Gastrocnemius medialis (tissue), 4 donors: ENCODE results near the gene GRAMD2A. TPM values are rescaled to one million over a fixed set of nuclear protein-coding genes. Genes with fewer than 3 reads are reported as not detected.

Experiments used
- ATAC-seq, 2 donors: fragments of 150-250 bp; one replicate each; pipeline ENCODE4 v1.9.1; 2016
- DNase-seq, 2 donors: peaks; one replicate each; pipeline ENCODE4 v3.0.0-alpha.2; 2019
- H3K27ac ChIP-seq, 4 donors: fragments of 200-600 bp; sonication (generic); 1 replicate in 1 of 4; 2 replicates in 3 of 4; pipeline ENCODE4 v1.5.1; 2016 to 2018; ENCODE audit warnings: mild to moderate bottlenecking in 2 of 4, moderate library complexity in 1 of 4
- H3K27me3 ChIP-seq, 3 donors: fragments of 200-600 bp; sonication (generic) in 2 of 3; 1 replicate in 1 of 3; 2 replicates in 2 of 3; pipeline versions ENCODE4 v1.5.1 to v1.6.0; 2016 to 2019; ENCODE audit warnings: mild to moderate bottlenecking in 1 of 3, moderate library complexity in 1 of 3
- H3K36me3 ChIP-seq, 2 donors: fragments of 200-600 bp; sonication (generic) in 1 of 2; one replicate each; pipeline ENCODE4 v1.5.1; 2017 to 2018
- H3K4me1 ChIP-seq, 2 donors: fragments of 200-600 bp; sonication (generic) in 1 of 2; one replicate each; pipeline ENCODE4 v1.5.1; 2016 to 2017; ENCODE audit warnings: mild to moderate bottlenecking in 2 of 2
- H3K4me3 ChIP-seq, 4 donors: fragments of 200-600 bp; sonication (generic) in 3 of 4; 1 replicate in 1 of 4; 2 replicates in 3 of 4; pipeline ENCODE4 v1.5.1; 2016 to 2019; ENCODE audit warnings: mild to moderate bottlenecking in 2 of 4
- H3K9me3 ChIP-seq, 3 donors: fragments of 200-600 bp; sonication (generic) in 2 of 3; 1 replicate in 1 of 3; 2 replicates in 2 of 3; pipeline ENCODE4 v1.5.1; 2016 to 2019
- POLR2A ChIP-seq, 2 donors: fragments of 450-650 bp; IDR thresholded peaks; one replicate each; pipeline ENCODE4 v1.6.1; 2017; ENCODE audit warnings: antibody characterized with exemption in 2 of 2, mild to moderate bottlenecking in 2 of 2, moderate library complexity in 2 of 2
- in situ Hi-C, 4 donors: fragments of 200-750 bp; cut with MboI; loops; one replicate each; pipeline versions ENCODE4 v1.15.0 to v1.8.0; 2017; ENCODE audit warnings: low sequenced_read_pairs in 4 of 4
- intact Hi-C: fragments of 100-400 bp; cut with DNase I; formaldehyde crosslinking; loops from one replicate; pipeline ENCODE4 v1.15.1; 2023; ENCODE audit warnings: low total_unique reads
- total RNA-seq, 4 donors: library from RNA; depleted of rRNA; stranded (reverse); fragments of >200 nt; gene quantifications; one replicate each; pipeline versions ENCODE4 v1.1.0 to v1.2.3, GENCODE V29; 2016
- TF ChIP-seq, protein P1 (sequence below), 5 experiments: fragments of 450-650 bp in 3 of 5; fragments of 200-600 bp in 2 of 5; sonication (generic) in 2 of 5; IDR thresholded peaks in 4 of 5; conservative IDR thresholded peaks in 1 of 5; 1 replicate in 4 of 5; 2 replicates in 1 of 5; pipeline ENCODE4 v1.5.1; 2016 to 2019; ENCODE audit warnings: antibody characterized with exemption in 5 of 5, mild to moderate bottlenecking in 3 of 5, moderate library complexity in 3 of 5

Gene GRAMD2A
- total RNA-seq, 4 donors from 2014 or later = not detected

DNA sequence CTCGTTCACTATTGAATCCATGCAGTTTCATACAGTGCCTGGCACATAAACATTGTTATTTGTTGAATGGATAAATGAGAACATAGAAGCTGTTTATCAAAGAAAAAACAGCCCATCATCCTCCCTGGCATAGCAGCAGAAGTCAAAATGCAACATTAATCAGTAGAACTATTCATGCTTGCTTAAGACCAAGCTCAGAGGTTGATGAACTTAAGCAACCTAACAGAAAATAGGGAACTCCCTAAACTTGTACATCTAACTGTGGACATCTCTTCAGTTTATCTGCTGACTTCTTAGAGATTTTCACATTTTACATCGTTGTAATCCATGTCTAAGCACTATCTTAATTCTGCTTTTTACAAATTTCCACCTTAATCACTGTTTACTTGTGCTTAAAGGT, 50.2 kb downstream of the GRAMD2A start:
- no peak for DNase-seq
- no peaks in the 10 kb centered on the region for H3K9me3 ChIP-seq
- H3K36me3 ChIP-seq = no peaks in the 10 kb centered on the region
- intact Hi-C loops (no loop called here), in situ Hi-C loops (no loop called here)
- H3K4me3 ChIP-seq = no peak overlapping the region
- TF ChIP-seq POLR2A (IDR thresholded peaks at IDR 0.05) = no peak
- TF ChIP-seq, protein P1, sequence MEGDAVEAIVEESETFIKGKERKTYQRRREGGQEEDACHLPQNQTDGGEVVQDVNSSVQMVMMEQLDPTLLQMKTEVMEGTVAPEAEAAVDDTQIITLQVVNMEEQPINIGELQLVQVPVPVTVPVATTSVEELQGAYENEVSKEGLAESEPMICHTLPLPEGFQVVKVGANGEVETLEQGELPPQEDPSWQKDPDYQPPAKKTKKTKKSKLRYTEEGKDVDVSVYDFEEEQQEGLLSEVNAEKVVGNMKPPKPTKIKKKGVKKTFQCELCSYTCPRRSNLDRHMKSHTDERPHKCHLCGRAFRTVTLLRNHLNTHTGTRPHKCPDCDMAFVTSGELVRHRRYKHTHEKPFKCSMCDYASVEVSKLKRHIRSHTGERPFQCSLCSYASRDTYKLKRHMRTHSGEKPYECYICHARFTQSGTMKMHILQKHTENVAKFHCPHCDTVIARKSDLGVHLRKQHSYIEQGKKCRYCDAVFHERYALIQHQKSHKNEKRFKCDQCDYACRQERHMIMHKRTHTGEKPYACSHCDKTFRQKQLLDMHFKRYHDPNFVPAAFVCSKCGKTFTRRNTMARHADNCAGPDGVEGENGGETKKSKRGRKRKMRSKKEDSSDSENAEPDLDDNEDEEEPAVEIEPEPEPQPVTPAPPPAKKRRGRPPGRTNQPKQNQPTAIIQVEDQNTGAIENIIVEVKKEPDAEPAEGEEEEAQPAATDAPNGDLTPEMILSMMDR (IDR thresholded peaks at IDR 0.05 in 4 of 5, conservative IDR thresholded peaks at IDR 0.05 in 1 of 5) = no peak
- no peak for ATAC-seq
- no peaks in the 10 kb centered on the region for H3K4me1 ChIP-seq
- H3K27me3 ChIP-seq = no peaks in the 10 kb centered on the region
- H3K27ac ChIP-seq = no peak overlapping the region

DNA sequence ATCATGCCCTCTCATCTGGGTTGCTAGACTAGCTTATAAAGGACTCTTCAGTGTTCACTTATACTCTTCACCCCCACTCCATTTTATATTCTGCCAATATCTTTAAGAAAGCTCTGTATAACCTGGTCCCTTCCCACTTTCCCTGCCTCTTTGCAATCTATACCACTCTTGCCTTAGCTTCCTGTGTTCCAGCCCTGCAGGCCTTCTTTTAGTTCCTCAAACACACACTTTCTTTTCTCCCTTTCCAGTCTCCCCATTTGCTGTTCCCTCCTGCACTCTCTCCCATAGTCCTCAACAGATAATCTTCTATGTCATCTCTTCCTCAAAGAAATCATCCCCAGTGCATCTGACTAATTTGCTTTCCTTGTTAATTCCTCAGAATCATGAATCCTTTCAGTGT, 50.7 kb downstream of the GRAMD2A start:
- Histone ChIP-seq H3K36me3 (no peaks in the 10 kb centered on the region), H3K27me3 (no peaks in the 10 kb centered on the region), H3K4me1 (peaks cover 0 to under 1% of the 10 kb centered on the region in 2 donors), H3K4me3 (no peak overlapping the region), H3K27ac (no peak overlapping the region), H3K9me3 (no peaks in the 10 kb centered on the region)
- DNase-seq = no peak
- in situ Hi-C loops = no loop called here
- TF ChIP-seq POLR2A (IDR thresholded peaks at IDR 0.05) = no peak
- TF ChIP-seq, protein P1 (IDR thresholded peaks at IDR 0.05 in 4 of 5, conservative IDR thresholded peaks at IDR 0.05 in 1 of 5) = no peak
- ATAC-seq = no peak
- intact Hi-C loops = no loop called here

DNA sequence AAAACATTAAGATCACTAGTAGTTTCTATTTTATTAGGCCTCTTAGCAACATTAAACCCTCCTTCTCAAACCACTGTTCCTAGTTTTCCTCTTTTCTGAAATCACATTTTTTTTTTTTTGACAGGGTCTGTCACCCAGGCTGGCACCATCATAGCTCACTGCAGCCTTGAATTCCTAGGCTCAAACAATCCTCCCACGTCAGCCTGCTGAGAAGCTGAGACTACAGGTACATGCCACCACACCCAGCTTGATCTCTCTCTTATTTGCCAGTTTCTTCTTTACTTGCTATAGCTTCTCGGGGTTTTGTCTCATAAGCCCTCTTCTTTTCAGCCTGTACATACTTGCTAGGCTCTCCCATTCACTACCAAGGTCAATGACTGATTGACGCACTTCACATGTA, 51.4 kb downstream of the GRAMD2A start:
- no peaks in the 10 kb centered on the region for H3K36me3 ChIP-seq
- H3K9me3 ChIP-seq = no peaks in the 10 kb centered on the region
- intact Hi-C loops (no loop called here), in situ Hi-C loops (no loop called here)
- ATAC-seq (no peak), DNase-seq (no peak)
- no peak overlapping the region for H3K27ac ChIP-seq
- peaks cover 5 to 8% of the 10 kb centered on the region in 2 donors for H3K4me1 ChIP-seq
- no peak overlapping the region for H3K4me3 ChIP-seq
- TF ChIP-seq, protein P1 (IDR thresholded peaks at IDR 0.05 in 4 of 5, conservative IDR thresholded peaks at IDR 0.05 in 1 of 5) = no peak
- TF ChIP-seq POLR2A (IDR thresholded peaks at IDR 0.05) = no peak
- no peaks in the 10 kb centered on the region for H3K27me3 ChIP-seq

DNA sequence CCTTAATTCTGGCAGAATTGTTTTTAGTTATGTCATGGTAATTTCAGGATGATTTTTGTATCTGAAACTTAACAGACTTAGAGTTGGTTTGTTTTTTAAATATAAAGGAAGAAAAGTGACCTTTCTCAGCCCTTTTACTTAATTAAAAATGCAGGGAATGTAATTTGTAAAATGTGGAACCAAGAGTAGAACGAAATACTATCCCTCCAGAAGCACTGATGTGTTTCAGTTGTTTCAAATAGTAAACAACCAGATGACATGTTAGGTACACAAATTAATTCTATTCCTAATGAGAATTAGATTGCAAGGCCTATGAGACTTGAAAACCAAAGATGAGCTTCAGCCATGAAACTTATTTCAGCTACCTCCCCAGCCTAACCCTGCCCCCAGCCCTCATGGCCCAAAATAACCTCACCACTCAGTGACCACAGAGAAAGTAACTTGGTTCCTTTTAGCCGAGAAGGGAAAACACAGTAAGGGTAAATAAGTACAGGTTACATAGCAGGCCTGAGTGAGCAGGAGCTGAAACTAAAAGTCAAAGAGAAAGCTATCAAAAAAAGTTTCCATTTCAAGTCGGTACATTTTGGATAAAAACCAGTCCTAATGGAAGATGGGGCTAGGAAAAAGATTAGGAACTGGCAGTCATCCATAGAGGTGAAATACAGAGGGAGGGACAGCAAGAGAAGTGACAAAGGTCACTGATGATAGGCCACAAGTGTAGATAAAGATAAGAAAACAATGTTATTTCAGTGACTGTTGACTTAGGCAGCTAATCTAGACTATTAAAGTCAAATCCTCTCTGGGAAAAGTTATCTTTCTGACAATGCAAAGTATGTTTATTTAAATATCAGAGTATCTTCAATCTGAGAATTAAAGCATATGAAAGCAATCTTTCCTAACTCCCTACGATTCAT, 56.2 kb downstream of the GRAMD2A start:
- peaks cover 8 to 25% of the 10 kb centered on the region in 2 donors for H3K4me1 ChIP-seq
- peak overlapping the region; percentile 2 to 56 (median 28) for H3K27ac ChIP-seq
- H3K27me3 ChIP-seq = no peaks in the 10 kb centered on the region
- no peak overlapping the region for H3K4me3 ChIP-seq
- intact Hi-C loops (no loop called here), in situ Hi-C loops (no loop called here)
- TF ChIP-seq, protein P1 (IDR thresholded peaks at IDR 0.05 in 4 of 5, conservative IDR thresholded peaks at IDR 0.05 in 1 of 5) = no peak
- TF ChIP-seq POLR2A (IDR thresholded peaks at IDR 0.05) = no peak
- no peaks in the 10 kb centered on the region for H3K9me3 ChIP-seq
- DNase-seq (no peak), ATAC-seq (peak; percentile 56 to 75)
- no peaks in the 10 kb centered on the region for H3K36me3 ChIP-seq
